NOMO-1 treated with dmso at 0.1 percent for 144 hours (cell line): Measurements from ENCODE around the gene ABCG1.

ENCODE experiments used
- DNase-seq: peaks from one replicate; lab custom pipeline; 2025; ENCODE audit not compliant: unreplicated experiment; lab: John Stamatoyannopoulos, UW

ABCG1 gene

DNA sequence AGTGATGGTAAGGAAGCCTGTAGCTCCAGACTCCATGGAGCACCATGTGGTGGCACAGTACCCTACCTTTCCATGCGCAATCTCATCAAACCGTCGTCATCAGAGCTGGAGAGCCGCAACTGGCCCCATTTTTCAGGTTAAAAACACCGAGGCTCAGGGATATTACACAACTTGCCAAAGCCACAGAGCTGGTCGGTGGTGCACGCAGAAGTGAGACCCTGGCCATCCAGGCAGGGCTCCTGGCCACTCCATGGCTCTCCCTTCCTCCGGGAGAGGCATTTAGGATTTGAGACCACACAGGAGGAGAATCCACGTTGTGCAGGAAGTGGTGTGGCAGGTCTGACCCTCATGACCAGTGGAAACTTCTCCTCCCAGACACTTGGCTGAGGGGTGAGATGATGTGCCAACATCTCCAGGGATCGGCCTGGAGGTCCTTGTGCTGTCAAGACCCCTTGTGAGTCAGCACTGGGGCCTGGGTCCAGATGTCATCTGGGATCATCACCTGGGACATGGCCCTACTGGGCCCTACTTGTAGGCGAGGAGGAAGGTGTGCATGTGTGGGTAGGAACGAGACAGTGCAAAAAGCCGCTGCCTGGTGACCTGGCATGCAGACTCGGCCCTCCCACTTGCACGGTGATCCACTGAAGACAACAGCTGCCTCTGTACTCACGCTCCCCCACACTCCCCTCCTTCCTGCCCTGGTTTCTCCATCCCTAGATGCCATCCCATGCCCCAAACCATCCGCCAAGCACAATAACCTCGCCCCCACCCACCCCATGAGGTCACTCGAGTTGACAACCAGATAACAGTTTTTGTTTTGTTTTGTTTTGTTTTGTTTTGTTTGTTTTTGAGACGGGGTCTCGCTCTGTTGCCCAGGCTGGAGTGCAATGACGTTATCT is 85.9 kb downstream of the ABCG1 start:
- DNase-seq: no peak

DNA sequence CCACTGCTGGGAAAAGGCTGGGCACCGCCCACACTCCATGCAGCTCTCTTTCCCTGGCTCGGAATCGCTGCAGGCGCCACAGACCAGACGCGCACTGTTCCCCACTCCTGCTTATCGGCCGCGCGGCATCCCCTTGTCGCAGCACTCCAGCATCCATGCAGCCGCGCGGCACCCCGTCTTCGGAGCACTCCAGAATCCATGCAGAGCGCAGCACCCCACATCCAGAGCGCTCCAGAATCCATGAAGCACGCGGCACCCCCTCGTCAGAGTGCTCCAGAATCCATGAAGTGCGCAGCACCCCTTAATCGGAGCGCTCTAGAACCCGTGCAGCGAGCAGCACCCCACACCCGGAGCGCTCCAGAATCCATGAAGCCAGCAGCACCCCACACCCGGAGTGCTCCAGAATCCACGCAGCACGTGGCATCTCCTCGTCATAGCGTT is 86.8 kb downstream of the ABCG1 start:
- DNase-seq: no peak

DNA sequence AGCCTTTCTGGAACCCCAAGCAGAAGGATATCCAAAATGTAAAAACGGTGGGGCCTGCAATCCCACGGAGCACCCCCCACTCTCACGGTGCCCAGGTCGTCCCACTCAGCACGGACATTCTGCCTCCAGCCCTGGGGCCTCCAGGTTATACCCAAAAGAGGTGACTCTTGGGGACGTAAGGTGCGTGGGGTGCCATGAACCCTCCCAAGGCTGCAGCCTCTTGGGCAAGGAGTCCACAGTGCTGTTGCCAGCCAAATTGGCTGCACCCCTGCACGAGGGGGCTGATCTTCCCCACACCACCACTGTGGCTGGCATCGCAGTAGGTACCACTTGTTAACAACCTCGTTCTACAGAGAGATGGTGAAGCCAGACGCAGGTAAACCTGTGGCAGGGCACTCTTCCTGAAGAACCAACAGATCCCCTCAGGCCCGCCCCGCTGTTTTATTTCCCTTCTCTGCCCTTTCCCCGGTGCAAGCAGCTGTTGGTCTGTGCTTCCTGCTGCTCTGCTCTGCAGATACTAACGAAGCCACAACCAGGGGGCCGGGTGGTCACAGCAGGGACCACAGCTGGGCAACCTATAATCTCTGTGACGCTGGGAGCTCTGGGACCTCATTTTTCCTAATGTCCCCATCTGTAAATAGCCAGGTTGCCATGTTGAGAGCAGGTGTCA is 87.6 kb downstream of the ABCG1 start:
- DNase-seq: no peak

DNA sequence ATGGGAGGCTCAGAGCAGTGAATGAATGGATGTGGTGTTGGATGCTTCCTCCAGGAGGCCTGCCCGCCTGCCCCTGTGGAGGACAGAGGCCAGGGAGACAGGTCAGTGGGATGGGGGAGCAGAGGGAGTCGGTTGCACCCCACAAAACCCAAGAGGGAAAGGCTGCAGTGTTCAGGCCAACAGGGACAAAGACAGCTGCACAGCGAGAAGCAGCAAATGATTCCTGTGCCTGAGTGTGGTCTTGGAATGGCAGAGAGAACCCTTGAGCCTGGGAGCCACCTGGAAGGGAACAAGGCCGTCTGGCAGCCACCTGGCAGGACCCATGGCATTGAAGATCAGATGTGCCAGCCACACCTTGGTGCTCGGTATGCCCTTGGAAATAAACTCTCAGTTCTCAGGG is 88.2 kb downstream of the ABCG1 start:
- no peak for DNase-seq

DNA sequence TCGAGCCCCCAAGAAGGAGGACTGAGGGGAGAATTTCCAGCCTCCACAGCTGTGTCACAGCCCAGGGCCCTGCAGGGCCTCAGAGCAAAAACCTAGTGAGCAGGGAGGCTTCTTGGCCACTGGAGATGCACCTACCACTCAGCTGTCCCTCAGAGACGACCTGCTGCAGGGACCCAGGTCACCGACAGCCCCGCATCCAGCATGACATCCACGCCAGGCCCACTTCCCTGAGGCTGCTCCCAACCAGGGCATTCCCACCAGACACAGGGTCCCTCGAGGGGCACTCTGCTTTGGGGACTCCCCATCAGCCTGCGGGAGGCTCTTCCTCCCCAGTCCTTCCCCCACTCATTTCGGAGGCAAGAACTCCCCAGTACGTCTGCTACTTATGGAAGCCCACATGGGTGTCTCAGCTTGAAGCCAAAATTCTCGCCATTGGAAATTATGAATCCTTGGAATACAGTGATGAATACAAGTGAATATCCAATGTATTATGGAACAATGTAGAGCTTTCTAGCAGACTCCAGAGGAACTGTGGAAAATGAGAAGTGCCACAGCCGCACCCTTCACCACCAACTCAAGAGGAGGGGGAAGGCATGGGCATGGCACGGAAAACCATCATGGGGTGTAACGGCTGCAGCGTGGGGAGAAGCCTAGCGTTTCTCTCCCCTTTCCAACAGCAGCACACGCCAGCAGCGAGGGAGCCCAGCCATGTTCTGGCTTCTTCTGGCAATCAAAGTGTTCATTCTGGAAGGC is 89.4 kb downstream of the ABCG1 start:
- DNase-seq: no peak

DNA sequence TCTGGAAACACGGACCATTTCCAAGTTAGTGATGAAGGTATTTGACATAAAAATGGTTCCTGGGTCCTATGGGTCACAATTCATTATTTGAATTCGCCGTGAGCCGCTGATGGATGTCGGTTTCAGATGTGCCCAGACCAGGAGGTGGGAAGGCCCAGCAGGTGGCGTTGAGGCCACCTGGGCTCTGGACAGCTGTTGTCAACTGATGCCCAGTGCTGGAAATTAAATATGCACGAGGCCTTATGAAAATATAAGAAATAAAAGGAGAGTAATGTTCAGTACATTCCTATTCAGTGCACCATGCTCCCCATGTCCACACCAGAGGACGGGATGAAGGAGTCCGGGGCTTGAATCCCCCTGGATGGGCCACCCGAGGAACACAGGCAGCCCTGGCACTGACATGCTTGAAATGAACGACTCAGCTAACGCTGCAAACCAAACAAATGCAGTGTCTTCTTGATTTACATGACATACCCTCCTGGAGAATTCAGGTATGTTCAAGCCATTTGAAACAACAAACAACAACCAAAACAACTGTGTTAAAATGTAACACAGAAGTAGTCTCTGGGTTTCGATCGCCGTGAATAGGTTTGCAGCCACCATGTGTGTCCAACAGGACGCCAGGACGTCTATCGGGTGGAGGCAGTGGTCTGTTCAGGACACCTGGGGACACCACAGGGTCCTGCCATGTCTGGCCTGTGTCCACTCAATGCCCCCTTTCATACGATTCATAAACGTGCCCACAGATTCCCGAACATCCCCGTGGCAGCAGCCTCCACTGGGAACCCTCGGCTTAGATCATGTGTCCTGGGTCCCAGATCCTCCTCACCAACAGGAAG is 90.2 kb downstream of the ABCG1 start:
- no peak for DNase-seq

DNA sequence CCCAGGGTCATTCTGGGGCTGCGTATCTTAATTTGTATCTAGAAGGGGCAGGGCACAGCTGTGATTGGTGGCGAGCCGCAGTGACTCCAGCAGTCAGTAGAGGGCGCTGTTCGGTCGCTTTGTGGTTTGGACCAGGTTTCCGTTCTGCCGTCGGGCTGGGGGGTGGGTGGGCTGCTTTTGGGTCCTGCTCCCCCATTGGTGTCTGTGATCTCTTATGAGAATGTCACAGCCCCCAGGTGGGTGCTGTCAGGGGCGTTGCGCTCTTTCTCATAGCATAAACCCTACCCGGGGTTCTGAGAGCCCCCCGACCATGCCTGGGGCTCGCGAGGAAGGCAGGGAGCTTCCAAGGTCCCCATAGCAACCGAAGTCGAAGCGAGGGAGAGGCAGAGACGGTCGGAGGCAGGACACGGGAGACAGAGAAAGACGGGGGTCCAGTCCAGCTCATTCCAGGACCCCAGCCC is 90.8 kb downstream of the ABCG1 start:
- DNase-seq: no peak

DNA sequence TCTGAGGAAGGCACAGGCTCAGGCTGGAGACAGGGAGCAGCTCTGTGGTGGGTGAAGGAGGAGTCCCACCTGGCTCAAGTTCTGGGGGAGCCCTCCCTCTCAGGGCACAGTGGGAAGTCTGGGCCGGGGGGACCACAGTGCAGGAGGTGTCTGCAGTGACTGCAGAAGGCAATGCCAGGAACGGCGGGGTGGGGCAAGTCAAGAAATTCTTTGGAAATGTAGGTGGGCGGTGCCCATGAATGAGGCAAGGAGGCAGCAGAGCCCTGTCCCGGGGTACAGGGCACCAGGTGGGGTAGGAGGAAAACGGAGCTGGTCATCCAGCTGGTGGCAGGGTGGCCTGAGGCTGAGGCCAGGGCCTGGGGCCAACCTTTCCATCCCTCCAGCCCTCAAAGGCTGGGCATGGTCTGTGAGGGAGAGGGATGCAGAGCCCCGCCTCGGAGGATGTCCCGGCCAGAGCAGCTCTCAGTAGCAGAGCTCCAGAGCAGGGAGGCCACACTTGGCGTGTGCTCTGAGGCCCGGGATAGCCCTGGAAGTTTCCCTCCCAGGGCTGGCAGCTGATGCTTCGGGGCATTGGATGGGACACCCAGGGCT is 91.6 kb downstream of the ABCG1 start:
- no peak for DNase-seq

DNA sequence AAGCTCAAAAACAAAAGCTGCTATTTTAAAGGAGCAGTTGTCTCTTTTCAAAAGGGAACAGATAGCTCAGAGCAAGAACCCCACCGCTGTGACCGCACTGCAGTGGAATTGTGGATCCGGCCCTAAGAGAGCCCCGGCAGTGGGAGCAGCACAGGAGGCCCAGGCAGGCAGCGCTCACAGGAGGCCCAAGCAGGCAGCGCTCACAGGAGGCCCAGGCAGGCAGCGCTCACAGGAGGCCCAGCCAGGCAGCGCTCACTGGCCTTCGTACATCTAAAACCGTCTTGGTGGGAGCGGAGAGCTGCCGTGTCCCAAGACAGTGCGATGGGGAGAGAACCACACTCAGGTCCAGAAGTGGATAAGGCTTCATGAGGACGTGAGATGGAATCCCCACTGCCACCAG is 92.2 kb downstream of the ABCG1 start:
- no peak for DNase-seq

DNA sequence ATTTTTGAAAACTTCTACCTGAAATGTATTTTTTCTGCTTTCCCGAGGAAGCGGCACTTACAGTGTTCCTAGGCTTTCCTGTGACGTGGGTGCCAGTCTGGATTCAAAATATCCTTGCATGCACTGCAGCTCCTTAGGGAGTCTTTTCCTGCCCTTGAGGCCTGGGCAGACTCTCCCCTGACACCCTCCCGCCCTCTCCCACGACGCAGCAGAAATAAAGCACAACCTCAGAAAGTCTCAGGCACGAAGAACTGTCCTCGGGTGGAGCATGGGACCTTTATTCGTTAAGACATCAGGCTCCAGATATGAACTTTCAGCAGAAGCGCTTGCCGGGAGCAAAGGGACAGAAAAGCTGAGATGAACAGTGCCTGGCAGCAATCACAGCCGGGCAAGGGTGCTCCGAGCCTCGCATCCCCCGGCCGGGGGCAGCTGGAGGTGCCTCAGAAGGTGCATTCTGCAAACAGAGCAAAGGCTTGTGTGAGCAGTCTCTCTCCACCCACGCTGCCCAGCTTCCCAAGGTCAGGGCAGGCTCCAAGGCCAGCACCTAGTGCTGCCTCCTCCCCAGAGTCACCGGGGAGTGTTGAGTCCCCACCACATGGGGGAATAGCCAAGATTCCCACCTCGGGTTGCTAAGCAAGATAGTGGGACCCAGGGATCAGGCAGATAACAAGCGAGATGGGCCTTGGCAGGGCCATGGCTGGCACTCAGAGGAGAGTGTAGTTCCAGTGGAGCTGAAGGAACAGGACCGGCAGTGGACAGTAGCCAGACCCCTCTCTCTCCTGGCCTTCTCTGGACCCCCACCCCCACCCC is 93.1 kb downstream of the ABCG1 start:
- no peak for DNase-seq

DNA sequence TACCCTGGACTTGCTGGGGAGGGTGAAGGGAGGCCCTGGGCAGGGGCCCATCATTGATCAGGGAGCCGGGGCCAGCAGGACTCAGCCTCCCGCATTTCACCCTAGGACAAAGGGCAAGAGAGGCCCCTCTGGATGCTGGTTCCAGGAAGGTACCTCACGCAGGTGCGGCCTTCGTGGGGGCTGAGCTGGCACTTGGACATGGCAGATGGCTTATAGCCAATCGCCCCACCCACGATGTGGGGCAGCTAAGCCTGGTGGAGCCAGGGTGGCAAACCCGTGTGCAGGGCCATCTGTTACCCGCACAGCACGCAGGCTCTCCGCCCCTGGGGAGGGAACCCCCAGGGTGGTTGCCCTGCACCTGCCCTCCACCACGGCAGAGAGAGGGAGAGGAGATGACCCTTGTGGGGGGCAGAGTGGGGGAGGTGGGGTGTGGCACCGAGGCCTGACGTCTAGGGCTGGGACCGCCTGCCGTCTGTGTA is 93.7 kb downstream of the ABCG1 start:
- no peak for DNase-seq

DNA sequence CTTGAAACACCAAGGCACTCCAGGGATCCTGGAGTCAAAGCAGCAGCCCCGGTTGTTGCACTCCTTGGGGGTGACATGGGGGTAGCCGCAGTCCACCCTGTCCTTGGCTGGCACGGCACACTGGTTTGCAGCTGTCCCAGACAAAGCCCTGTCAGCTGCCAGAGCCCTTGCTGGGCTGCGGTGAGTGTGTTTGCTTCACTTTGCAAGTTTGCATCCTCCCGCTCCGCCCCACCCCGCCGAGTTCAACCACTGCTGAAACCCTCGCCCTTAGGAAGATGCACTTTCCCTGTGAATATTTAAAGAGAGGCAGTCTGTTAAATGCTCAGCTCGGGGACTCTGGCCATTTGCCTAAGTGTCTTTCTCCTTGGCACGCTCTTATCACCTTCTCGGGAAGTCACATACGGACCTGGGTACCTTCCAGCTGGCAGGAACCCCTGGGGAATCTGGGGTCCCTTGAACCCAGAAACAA is 94.6 kb downstream of the ABCG1 start:
- no peak for DNase-seq

DNA sequence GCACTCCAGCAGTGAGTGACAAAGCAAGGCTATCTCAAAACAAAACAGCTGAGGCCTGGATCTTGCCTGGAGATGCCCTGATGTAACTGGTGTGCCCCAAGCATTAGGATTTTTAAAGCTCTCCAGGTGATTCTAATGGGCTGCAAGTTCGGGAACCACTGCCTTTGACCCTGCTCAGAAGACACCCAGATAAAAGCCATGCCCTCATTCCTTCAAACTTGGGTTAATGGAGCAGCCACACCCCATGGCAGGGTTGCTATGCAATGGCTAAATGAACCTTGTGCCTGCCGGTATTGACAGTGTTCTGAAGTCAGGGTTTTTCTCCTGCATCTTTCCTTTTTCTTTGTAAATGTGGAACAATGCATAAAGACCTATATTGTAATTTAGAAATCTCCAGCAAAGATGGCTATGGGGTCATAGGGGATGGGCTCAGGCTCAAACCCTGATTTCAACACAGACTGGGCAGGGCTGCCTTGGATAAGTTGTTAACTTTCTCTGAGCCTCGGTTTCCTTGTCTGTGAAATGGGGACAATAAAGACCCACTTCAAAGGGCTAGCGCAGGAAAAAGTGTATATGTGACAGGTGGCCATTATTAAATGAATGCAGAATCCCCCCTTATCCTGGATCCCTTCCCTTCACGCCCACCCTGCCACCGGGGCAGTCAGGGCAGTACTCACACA is 95.8 kb downstream of the ABCG1 start:
- no peak for DNase-seq

DNA sequence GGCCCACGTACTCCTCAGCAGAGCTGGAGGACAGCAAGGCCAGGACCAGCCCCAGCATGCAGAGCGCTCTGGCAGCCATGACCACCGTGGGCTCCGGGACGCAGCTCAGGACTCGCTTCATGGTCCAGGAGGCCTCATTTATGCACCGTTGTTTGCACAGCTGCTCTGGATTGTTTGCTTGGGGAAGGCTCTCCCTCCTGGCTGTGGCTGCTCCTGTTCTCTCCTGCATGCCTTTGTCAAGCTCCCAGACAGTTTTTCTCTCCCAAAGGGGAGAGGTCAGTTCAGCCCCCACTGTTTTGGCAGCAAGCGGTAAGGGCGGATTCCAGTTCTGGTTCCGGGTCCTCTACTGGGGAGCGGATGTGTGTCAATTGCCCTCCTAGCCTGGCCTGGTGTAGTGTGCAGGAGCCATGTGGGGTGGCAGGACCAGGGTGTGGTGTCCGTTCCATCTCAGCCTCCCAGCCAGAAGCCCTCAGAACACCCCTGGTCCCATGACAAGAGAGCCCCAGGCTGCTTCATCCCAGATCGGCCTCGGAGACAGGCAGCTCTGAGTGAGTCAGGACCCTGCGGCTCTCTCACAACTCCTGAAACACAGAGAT is 96.5 kb downstream of the ABCG1 start, which contains the start of gene TFF3:
TSS of gene TFF3 (minus strand) at position 114 of the 596 bp plus-strand sequence. CDS start at position 79, 35 bp downstream.
- DNase-seq: no peak

DNA sequence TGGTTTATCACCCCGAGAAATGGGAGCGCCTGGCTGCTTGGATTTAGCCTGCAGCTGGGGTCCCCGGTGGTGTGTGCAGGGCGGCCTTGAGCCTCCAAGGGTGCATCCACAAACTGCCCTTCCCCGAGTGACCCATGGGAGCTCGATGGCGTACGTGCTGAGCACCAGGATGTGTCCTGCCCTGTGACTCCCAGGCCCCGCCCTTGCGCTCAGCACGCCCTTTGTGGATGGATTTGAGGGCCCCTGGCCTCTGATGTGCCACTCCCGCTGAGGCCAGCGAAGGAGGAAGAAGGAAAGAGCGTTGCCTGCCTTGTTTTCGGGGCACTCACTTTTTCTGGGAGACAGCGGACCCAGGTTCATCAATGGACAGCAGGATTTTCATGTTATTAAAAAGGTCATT is 98.0 kb downstream of the ABCG1 start:
- DNase-seq: no peak

DNA sequence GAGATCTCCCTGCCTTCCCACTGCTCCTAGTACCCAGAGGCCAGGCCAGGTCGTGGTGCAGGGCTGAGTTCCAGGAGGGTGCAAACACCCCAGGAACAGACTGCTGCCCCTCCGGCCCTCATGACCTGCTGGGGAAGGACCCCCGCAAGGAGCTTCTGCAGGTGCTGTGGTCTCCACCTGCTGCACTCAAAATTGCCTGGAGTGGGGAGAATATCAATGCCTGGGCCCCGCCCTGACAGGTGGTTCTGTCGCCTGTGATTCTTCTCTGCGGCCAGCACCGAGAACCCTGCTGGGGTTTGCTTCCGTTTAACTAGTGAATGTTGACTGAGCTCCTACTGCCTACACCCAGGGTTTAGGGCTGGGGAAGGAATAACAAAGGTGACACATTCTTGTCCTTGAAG is 98.4 kb downstream of the ABCG1 start:
- no peak for DNase-seq

DNA sequence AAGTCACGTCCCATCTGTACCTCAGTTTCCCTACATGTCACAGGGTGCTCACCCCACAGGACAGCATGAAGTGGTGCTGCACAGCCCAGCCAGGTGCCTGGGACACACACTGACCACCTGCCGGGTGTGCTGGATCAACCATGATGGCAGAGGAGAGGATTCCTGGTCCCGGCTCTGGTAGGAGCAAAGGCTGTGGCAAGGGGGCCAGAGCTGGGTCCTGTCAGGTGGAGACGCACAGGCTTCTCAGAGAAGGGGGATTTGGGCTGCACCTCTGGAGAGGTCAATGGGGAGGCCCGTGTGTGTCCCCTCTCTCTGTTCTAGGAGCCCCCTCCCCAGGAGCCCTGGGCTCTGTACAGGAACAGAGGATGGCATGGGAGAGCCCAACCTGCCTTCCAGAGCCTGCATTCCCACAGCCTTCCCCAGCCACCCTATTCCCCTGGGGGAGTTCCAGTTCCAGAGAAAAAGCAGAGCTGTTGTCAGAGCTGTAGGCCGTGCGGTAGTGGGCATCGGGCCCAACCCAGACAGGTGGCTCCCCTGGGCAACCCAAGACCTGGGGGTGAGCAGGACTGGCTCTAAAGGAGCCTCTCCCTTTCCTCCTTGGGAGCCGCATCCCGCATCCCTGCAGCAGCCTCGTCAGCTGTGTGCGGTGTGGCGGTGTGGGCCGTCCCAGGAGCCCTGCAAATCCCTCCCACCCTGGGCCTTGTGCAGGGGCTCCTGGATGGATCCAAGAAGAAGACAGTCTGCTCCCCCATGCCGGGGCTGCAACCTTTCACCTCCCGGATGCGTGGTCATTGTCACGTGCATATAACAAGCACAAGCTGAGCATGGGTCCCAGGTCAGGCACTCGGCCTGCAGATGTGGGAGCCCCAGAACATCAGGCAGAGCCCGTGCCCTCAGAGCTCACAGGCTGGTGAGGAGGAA is 99.1 kb downstream of the ABCG1 start:
- DNase-seq: no peak
